ENCODE measurements around the gene SRRM2.
A peak's percentile ranks its signal among the peaks of the same experiment; 100 is the strongest.
"Not testable (repeated sequence)": the region's sequence is repeated elsewhere in the genome, so short reads cannot be mapped to it uniquely, and the experiment has no call there.

SRRM2 gene

GRCh38 chr16:2715064-2715463, 37.4 kb upstream of the SRRM2 start:
- no peaks in the 10 kb centered on the region for H3K9me3 ChIP-seq (ENCODE audit: control insufficient read depth, low read length)
- H3K27ac ChIP-seq (ENCODE audit: insufficient read depth, low read length, poor library complexity, severe bottlenecking) = no peak overlapping the region
- no peaks in the 10 kb centered on the region for H3K27me3 ChIP-seq (replicated peaks; ENCODE audit: control insufficient read depth, insufficient read depth, low read length, poor library complexity, severe bottlenecking)
- no peak overlapping the region for H3K4me3 ChIP-seq (ENCODE audit: insufficient read depth, low read depth, low read length, poor library complexity, severe bottlenecking)
- no peak for DNase-seq
- peaks cover 9% of the 10 kb centered on the region for H3K4me1 ChIP-seq (ENCODE audit: control insufficient read depth, insufficient read depth, low read length, poor library complexity, severe bottlenecking)
- H3K36me3 ChIP-seq (ENCODE audit: control insufficient read depth, insufficient read depth, low read length) = no peaks in the 10 kb centered on the region

GRCh38 chr16:2715519-2715918, 36.9 kb upstream of the SRRM2 start:
- DNase-seq = peak; percentile 66 to 75 (median 69)
- H3K27ac ChIP-seq (ENCODE audit: insufficient read depth, low read length, poor library complexity, severe bottlenecking) = no peak overlapping the region
- H3K27me3 ChIP-seq (replicated peaks; ENCODE audit: control insufficient read depth, insufficient read depth, low read length, poor library complexity, severe bottlenecking) = no peaks in the 10 kb centered on the region
- no peak overlapping the region for H3K4me3 ChIP-seq (ENCODE audit: insufficient read depth, low read depth, low read length, poor library complexity, severe bottlenecking)
- H3K36me3 ChIP-seq (ENCODE audit: control insufficient read depth, insufficient read depth, low read length) = no peaks in the 10 kb centered on the region
- H3K9me3 ChIP-seq (ENCODE audit: control insufficient read depth, low read length) = no peaks in the 10 kb centered on the region
- peaks cover 9% of the 10 kb centered on the region for H3K4me1 ChIP-seq (ENCODE audit: control insufficient read depth, insufficient read depth, low read length, poor library complexity, severe bottlenecking)

- H3K27me3 ChIP-seq (replicated peaks; ENCODE audit: control insufficient read depth, insufficient read depth, low read length, poor library complexity, severe bottlenecking) = no peaks in the 10 kb centered on the region
- no peaks in the 10 kb centered on the region for H3K36me3 ChIP-seq (ENCODE audit: control insufficient read depth, insufficient read depth, low read length)
- no peak for DNase-seq
- no peaks in the 10 kb centered on the region for H3K9me3 ChIP-seq (ENCODE audit: control insufficient read depth, low read length)
- no peak overlapping the region for H3K27ac ChIP-seq (ENCODE audit: insufficient read depth, low read length, poor library complexity, severe bottlenecking)
- no peak overlapping the region for H3K4me3 ChIP-seq (ENCODE audit: insufficient read depth, low read depth, low read length, poor library complexity, severe bottlenecking)
- H3K4me1 ChIP-seq (ENCODE audit: control insufficient read depth, insufficient read depth, low read length, poor library complexity, severe bottlenecking) = peaks cover 9% of the 10 kb centered on the region
Observed at GRCh38 chr16:2715966-2716885, 36.2 kb upstream of the SRRM2 start.

GRCh38 chr16:2716948-2717347, 35.5 kb upstream of the SRRM2 start:
- DNase-seq = no peak
- Histone ChIP-seq H3K36me3 (ENCODE audit: control insufficient read depth, insufficient read depth, low read length) (no peaks in the 10 kb centered on the region), H3K9me3 (ENCODE audit: control insufficient read depth, low read length) (no peaks in the 10 kb centered on the region), H3K27me3 (replicated peaks; ENCODE audit: control insufficient read depth, insufficient read depth, low read length, poor library complexity, severe bottlenecking) (no peaks in the 10 kb centered on the region), H3K4me1 (ENCODE audit: control insufficient read depth, insufficient read depth, low read length, poor library complexity, severe bottlenecking) (peaks cover 12% of the 10 kb centered on the region), H3K27ac (ENCODE audit: insufficient read depth, low read length, poor library complexity, severe bottlenecking) (no peak overlapping the region), H3K4me3 (ENCODE audit: insufficient read depth, low read depth, low read length, poor library complexity, severe bottlenecking) (no peak overlapping the region)

- DNase-seq = no peak
- Histone ChIP-seq H3K36me3 (ENCODE audit: control insufficient read depth, insufficient read depth, low read length) (no peaks in the 10 kb centered on the region), H3K9me3 (ENCODE audit: control insufficient read depth, low read length) (no peaks in the 10 kb centered on the region), H3K27me3 (replicated peaks; ENCODE audit: control insufficient read depth, insufficient read depth, low read length, poor library complexity, severe bottlenecking) (no peaks in the 10 kb centered on the region), H3K27ac (ENCODE audit: insufficient read depth, low read length, poor library complexity, severe bottlenecking) (no peak overlapping the region), H3K4me3 (ENCODE audit: insufficient read depth, low read depth, low read length, poor library complexity, severe bottlenecking) (no peak overlapping the region), H3K4me1 (ENCODE audit: control insufficient read depth, insufficient read depth, low read length, poor library complexity, severe bottlenecking) (peaks cover 12% of the 10 kb centered on the region)
Observed at GRCh38 chr16:2717383-2718263, 34.8 kb upstream of the SRRM2 start.

GRCh38 chr16:2719328-2720063, 32.9 kb upstream of the SRRM2 start:
- Histone ChIP-seq H3K4me1 (ENCODE audit: control insufficient read depth, insufficient read depth, low read length, poor library complexity, severe bottlenecking) (peaks cover 12% of the 10 kb centered on the region), H3K27ac (ENCODE audit: insufficient read depth, low read length, poor library complexity, severe bottlenecking) (no peak overlapping the region), H3K27me3 (replicated peaks; ENCODE audit: control insufficient read depth, insufficient read depth, low read length, poor library complexity, severe bottlenecking) (no peaks in the 10 kb centered on the region), H3K4me3 (ENCODE audit: insufficient read depth, low read depth, low read length, poor library complexity, severe bottlenecking) (no peak overlapping the region), H3K36me3 (ENCODE audit: control insufficient read depth, insufficient read depth, low read length) (no peaks in the 10 kb centered on the region), H3K9me3 (ENCODE audit: control insufficient read depth, low read length) (no peaks in the 10 kb centered on the region)
- DNase-seq = no peak

- H3K9me3 ChIP-seq (ENCODE audit: control insufficient read depth, low read length) = no peaks in the 10 kb centered on the region
- no peaks in the 10 kb centered on the region for H3K27me3 ChIP-seq (replicated peaks; ENCODE audit: control insufficient read depth, insufficient read depth, low read length, poor library complexity, severe bottlenecking)
- peaks cover 12% of the 10 kb centered on the region for H3K4me1 ChIP-seq (ENCODE audit: control insufficient read depth, insufficient read depth, low read length, poor library complexity, severe bottlenecking)
- H3K27ac ChIP-seq (ENCODE audit: insufficient read depth, low read length, poor library complexity, severe bottlenecking) = peak within 1 kb of the TSS; percentile 62
- H3K36me3 ChIP-seq (ENCODE audit: control insufficient read depth, insufficient read depth, low read length) = no peaks in the 10 kb centered on the region
- peak within 1 kb of the TSS; percentile 64 for H3K4me3 ChIP-seq (ENCODE audit: insufficient read depth, low read depth, low read length, poor library complexity, severe bottlenecking)
- no peak for DNase-seq
Observed at GRCh38 chr16:2720064-2720457, 32.4 kb upstream of the SRRM2 start, which contains the start of gene PRSS27. Gene PRSS27, minus strand, starts transcription at chr16:2720224. Its CDS starts 64 bp downstream, at chr16:2720160.

GRCh38 chr16:2720719-2721633, 31.5 kb upstream of the SRRM2 start:
- Histone ChIP-seq H3K27ac (ENCODE audit: insufficient read depth, low read length, poor library complexity, severe bottlenecking) (peak overlapping the region; percentile 62), H3K36me3 (ENCODE audit: control insufficient read depth, insufficient read depth, low read length) (no peaks in the 10 kb centered on the region), H3K27me3 (replicated peaks; ENCODE audit: control insufficient read depth, insufficient read depth, low read length, poor library complexity, severe bottlenecking) (peaks cover 3% of the 10 kb centered on the region), H3K4me3 (ENCODE audit: insufficient read depth, low read depth, low read length, poor library complexity, severe bottlenecking) (peak overlapping the region; percentile 64), H3K4me1 (ENCODE audit: control insufficient read depth, insufficient read depth, low read length, poor library complexity, severe bottlenecking) (peaks cover 3% of the 10 kb centered on the region), H3K9me3 (ENCODE audit: control insufficient read depth, low read length) (no peaks in the 10 kb centered on the region)
- DNase-seq = peak; percentile 76 to 82 (median 77)

- DNase-seq; H3K27me3 ChIP-seq (replicated peaks; ENCODE audit: control insufficient read depth, insufficient read depth, low read length, poor library complexity, severe bottlenecking); H3K9me3 ChIP-seq (ENCODE audit: control insufficient read depth, low read length); H3K36me3 ChIP-seq (ENCODE audit: control insufficient read depth, insufficient read depth, low read length); H3K4me1 ChIP-seq (ENCODE audit: control insufficient read depth, insufficient read depth, low read length, poor library complexity, severe bottlenecking): not testable (repeated sequence)
- peak overlapping the region; percentile 39 for H3K4me3 ChIP-seq (ENCODE audit: insufficient read depth, low read depth, low read length, poor library complexity, severe bottlenecking)
- peak overlapping the region; percentile 62 for H3K27ac ChIP-seq (ENCODE audit: insufficient read depth, low read length, poor library complexity, severe bottlenecking)
Observed at GRCh38 chr16:2721634-2722173, 30.7 kb upstream of the SRRM2 start.

Data from effector memory CD4-positive, alpha-beta T cell (primary cell).